ENCODE results near the gene PLCB2. TPM values are rescaled to one million over a fixed set of nuclear protein-coding genes. Genes with fewer than 3 reads are reported as not detected.
A peak's percentile ranks its signal among the peaks of the same experiment; 100 is the strongest.

Gene PLCB2
- total and polyA plus RNA-seq, 5 experiments from 2014 or later: 14.5 to 166 (median 23.0) TPM

DNA sequence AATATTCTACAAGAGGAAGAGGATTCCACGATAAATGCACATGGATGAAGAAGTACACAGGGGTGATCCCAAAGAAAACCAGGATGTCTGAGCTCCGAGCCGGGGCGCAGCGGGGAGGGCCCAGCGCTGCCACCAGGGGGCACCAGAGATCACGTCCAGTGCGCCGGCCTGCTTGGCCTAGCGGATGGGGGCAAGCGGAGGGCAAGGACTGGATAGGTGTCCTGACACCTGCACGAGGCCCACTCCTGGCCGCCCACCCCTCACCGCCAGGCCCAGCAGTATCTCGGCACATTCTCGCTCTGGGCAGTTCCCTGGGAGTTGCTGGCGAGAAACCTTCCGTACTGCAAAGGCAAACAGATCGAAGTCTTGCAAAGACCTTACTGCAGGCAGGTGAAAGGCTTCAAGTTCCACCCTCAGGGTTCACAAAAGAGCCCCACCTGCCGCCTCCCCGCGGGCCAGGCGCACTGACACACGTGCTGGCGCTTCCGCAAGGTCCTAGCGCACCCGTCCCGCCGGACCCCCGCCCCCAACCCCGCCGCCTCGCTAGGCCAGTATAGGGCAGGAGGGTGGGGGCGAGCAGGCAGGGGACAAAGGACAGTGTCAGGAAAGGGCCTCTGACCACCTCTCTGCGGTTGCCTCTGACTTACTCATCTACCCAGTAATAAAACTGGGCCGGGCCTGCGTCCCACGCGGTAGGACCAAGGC is 28.1 kb downstream of the PLCB2 start:
- Mint-ChIP-seq H3K27ac (no peak overlapping the region), H3K4me1 (peaks cover 0 to 29% (median 9%) of the 10 kb centered on the region in 4 donors), H3K27me3 (peaks cover 5 to 50% (median 16%) of the 10 kb centered on the region in 5 donors), H3K36me3 (no peaks in the 10 kb centered on the region), H3K4me3 (peak overlapping the region in 2 of 10 donors; percentile 38 to 42), H3K9me3 (no peaks in the 10 kb centered on the region)
- ATAC-seq: peak in 1 of 2 donors; percentile 34
- POLR2A ChIA-PET: interaction anchor here (0.6 to 2.5 kb wide), 4 partner anchors 30 to 345 kb away, joined by 3 to 45 read pairs (median 4); partner anchors contain the start of gene PLCB2
- peak; percentile 29 to 79 (median 66) for DNase-seq

DNA sequence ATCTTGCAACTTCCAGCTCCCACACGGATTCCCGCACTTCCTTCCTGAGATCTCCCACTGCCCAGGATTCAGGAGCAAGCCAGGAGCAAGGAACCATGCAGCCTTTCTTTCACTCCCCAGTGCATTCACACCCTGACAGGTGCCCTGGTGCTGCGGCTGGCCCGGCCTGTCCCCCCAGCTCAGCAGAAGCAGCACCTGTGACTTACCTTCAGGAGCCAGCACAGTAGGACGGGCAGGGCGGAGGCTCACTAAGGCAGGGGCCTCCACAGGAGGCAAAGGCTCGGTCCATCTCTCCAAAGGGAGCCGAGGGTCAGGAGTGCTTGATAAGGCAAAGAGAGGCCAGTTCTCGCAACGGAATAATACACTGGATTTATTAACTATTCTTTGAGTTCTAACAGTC is 29.7 kb downstream of the PLCB2 start:
- ATAC-seq (no peak), DNase-seq (no peak)
- no peaks in the 10 kb centered on the region for H3K36me3 Mint-ChIP-seq
- H3K27me3 Mint-ChIP-seq: peaks cover 5 to 50% (median 16%) of the 10 kb centered on the region in 5 donors
- no peaks in the 10 kb centered on the region for H3K9me3 Mint-ChIP-seq
- no peak overlapping the region for H3K4me3 Mint-ChIP-seq
- H3K27ac Mint-ChIP-seq: no peak overlapping the region
- H3K4me1 Mint-ChIP-seq: peaks cover 0 to 26% (median 7%) of the 10 kb centered on the region in 4 donors
- POLR2A ChIA-PET: interaction anchor here (1.2 kb wide), 2 partner anchors 31 to 60 kb away, joined by 4 to 5 read pairs; no protein-coding TSS in a partner anchor

DNA sequence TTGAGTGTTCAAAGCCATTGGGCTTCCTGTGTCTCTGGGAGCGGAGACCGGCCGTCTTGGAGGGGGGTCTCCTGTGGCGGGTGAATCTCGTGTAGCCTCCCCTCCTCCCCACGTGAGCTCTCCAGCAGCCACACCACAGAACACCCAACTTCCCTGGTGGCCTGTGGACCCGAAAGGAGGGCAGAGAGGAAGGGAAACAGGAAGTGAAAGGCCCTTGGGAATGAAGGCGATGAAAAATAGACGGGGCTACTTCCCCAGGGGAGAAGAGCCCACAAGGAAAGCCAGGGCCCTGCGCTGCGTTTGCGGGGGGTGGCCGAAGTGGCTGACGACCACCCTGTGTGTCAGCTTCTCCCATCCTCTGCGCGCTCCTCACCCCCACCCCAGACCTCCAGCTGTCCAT is 30.3 kb downstream of the PLCB2 start:
- no peak overlapping the region for H3K4me3 Mint-ChIP-seq
- DNase-seq (no peak), ATAC-seq (no peak)
- H3K9me3 Mint-ChIP-seq: no peaks in the 10 kb centered on the region
- POLR2A ChIA-PET: interaction anchor here (1.2 kb wide), 2 partner anchors 31 to 60 kb away, joined by 4 to 5 read pairs; no protein-coding TSS in a partner anchor
- peak overlapping the region in 2 of 10 donors; percentile 5 to 57 for H3K27ac Mint-ChIP-seq
- H3K36me3 Mint-ChIP-seq: no peaks in the 10 kb centered on the region
- peaks cover 0 to 26% (median 7%) of the 10 kb centered on the region in 4 donors for H3K4me1 Mint-ChIP-seq
- H3K27me3 Mint-ChIP-seq: peaks cover 5 to 50% (median 16%) of the 10 kb centered on the region in 5 donors

DNA sequence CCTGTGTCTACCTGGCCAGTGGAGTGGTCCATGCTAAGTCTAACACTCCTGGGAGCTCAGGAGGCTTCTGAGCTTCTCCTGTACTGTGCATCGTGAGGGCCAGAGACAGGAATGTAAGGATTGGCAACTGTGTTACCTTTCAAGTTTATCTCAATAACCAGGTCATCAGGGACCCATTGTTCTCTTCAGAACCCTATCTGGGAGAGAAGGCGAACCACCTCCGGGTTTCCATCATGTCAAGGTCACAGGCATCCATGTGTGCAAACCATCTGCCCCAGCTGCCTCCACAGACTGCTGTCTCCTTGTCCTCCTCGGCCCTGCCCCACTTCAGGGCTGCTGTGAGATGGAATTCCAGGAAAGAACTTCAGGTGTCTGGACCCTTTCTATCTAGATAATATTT is 30.8 kb downstream of the PLCB2 start:
- POLR2A ChIA-PET: interaction anchor here (1.2 kb wide), 1 partner anchor 32 kb away, joined by 5 read pairs; no protein-coding TSS in a partner anchor
- Mint-ChIP-seq H3K4me1 (peaks cover 0 to 26% (median 7%) of the 10 kb centered on the region in 4 donors), H3K9me3 (no peaks in the 10 kb centered on the region), H3K27ac (peak overlapping the region in 2 of 10 donors; percentile 40 to 57), H3K27me3 (peaks cover 5 to 50% (median 16%) of the 10 kb centered on the region in 5 donors), H3K4me3 (no peak overlapping the region), H3K36me3 (no peaks in the 10 kb centered on the region)
- ATAC-seq (no peak), DNase-seq (no peak)

DNA sequence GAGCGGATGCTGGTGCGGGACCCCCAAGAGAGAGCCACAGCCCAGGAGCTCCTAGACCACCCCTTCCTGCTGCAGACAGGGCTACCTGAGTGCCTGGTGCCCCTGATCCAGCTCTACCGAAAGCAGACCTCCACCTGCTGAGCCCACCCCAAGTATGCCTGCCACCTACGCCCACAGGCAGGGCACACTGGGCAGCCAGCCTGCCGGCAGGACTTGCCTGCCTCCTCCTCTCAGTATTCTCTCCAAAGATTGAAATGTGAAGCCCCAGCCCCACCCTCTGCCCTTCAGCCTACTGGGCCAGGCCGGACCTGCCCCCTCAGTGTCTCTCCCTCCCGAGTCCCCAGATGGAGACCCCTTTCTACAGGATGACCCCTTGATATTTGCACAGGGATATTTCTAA is 31.8 kb downstream of the PLCB2 start:
- Mint-ChIP-seq H3K27ac (no peak overlapping the region), H3K4me1 (peaks cover 0 to 23% (median 7%) of the 10 kb centered on the region in 4 donors), H3K4me3 (no peak overlapping the region), H3K36me3 (no peaks in the 10 kb centered on the region), H3K9me3 (no peaks in the 10 kb centered on the region), H3K27me3 (peaks cover 5 to 45% (median 16%) of the 10 kb centered on the region in 5 donors)
- DNase-seq: no peak
- ATAC-seq: no peak
- POLR2A ChIA-PET: no interaction called here

DNA sequence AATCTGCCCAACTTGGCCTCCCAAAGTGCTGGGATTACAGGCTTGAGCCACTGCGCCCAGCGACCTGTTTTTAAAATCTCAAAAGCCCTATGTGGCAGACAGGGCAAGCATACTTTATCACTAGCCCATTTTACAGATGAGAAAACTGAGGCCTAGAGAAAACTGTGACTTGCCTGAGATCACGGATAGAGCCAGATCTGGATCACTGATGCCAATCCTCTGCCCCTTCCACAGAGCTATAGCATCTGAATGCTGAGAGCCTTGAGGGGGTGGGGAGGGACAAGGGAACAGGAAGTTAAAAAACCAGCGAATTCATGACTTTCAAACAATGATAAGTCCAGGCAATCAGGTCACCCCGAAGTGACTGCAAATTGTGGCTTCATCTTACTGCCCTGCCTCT is 32.2 kb downstream of the PLCB2 start:
- Mint-ChIP-seq H3K9me3 (no peaks in the 10 kb centered on the region), H3K27ac (no peak overlapping the region), H3K4me1 (peaks cover 0 to 21% (median 7%) of the 10 kb centered on the region in 4 donors), H3K4me3 (no peak overlapping the region), H3K36me3 (no peaks in the 10 kb centered on the region), H3K27me3 (peaks cover 5 to 41% (median 15%) of the 10 kb centered on the region in 5 donors)
- no peak for DNase-seq
- ATAC-seq: no peak
- POLR2A ChIA-PET: interaction anchor here (2.7 kb wide), 1 partner anchor 228 kb away, joined by 9 read pairs; no protein-coding TSS in a partner anchor

DNA sequence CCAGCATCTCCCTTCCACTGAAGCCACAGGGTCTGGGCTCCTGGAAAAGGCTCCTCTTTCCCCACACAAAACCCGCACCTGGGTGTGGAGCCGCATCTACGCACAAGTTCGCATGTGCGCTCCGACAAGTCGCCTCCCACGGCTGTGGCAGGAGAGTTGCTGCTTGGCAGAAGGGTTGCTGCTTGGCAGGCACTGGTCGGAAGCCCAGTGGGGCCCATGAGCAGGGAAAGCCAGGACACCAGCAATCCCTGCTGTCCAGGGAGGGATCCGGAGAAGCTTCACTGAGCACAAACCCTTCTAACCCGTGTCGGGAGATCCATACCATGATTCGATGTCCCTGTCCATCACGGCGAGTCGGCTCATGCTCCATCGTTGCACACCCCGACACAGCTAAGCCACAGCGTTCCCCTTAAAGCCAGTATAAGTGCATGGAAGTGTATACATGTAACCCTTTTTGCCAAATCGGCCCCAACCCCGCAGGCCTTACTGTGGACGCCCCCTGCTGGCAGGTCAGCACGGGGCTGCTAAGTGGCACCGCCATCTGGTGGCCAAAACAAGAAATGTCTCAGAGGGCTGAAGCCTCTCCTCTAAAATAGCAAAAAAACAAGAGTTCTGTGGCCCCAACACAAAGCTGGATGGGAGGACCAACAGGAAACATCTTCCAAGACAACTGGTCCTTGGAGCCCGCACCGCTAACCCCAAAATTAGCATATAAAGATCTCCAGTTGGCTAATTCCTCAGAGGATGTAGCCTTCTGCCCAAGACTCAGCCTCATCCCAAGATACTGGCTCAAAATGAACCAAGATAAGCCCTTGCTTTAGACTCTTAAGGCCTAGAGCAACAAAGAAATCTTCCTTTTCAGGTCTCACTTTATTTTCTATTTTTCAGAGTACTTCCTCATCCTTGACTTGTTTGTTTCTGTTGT is 33.1 kb downstream of the PLCB2 start:
- H3K4me1 Mint-ChIP-seq: peaks cover 0 to 18% (median 8%) of the 10 kb centered on the region in 4 donors
- DNase-seq (peak; percentile 72 to 91 (median 87)), ATAC-seq (peak; percentile 87)
- H3K4me3 Mint-ChIP-seq: peak overlapping the region in 2 of 10 donors; percentile 23 to 33
- peak overlapping the region in 4 of 10 donors; percentile 45 to 77 (median 62) for H3K27ac Mint-ChIP-seq
- H3K9me3 Mint-ChIP-seq: no peaks in the 10 kb centered on the region
- H3K27me3 Mint-ChIP-seq: peaks cover 4 to 36% (median 13%) of the 10 kb centered on the region in 5 donors
- POLR2A ChIA-PET: interaction anchor here (0.6 to 2.7 kb wide), 4 partner anchors 10 to 492 kb away, joined by 3 to 9 read pairs (median 4); partner anchors contain the start of genes FSIP1 and PLCB2
- no peaks in the 10 kb centered on the region for H3K36me3 Mint-ChIP-seq

DNA sequence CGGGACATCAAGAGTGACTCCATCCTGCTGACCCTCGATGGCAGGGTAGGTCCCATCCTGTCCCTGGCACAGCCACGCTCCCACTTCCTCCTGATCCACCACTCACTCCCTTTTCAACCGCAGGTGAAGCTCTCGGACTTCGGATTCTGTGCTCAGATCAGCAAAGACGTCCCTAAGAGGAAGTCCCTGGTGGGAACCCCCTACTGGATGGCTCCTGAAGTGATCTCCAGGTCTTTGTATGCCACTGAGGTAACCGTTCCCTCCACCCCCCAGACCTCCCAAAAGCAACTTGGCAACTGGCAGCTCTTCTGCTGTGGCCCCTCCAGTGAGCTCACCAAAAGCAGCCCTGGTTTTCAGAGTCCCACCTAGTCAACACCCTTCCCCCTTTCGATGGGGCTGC is 34.3 kb downstream of the PLCB2 start:
- Mint-ChIP-seq H3K27ac (peak overlapping the region in 4 of 10 donors; percentile 15 to 67 (median 34)), H3K4me1 (peaks cover 0 to 11% (median 4%) of the 10 kb centered on the region in 4 donors), H3K36me3 (no peaks in the 10 kb centered on the region), H3K9me3 (no peaks in the 10 kb centered on the region), H3K27me3 (peaks cover 2 to 24% (median 8%) of the 10 kb centered on the region in 5 donors), H3K4me3 (no peak overlapping the region)
- ATAC-seq (no peak), DNase-seq (no peak)
- POLR2A ChIA-PET: interaction anchor here (1.0 to 2.7 kb wide), 3 partner anchors 9 to 225 kb away, joined by 3 to 9 read pairs (median 4); partner anchors contain the start of gene PLCB2

DNA sequence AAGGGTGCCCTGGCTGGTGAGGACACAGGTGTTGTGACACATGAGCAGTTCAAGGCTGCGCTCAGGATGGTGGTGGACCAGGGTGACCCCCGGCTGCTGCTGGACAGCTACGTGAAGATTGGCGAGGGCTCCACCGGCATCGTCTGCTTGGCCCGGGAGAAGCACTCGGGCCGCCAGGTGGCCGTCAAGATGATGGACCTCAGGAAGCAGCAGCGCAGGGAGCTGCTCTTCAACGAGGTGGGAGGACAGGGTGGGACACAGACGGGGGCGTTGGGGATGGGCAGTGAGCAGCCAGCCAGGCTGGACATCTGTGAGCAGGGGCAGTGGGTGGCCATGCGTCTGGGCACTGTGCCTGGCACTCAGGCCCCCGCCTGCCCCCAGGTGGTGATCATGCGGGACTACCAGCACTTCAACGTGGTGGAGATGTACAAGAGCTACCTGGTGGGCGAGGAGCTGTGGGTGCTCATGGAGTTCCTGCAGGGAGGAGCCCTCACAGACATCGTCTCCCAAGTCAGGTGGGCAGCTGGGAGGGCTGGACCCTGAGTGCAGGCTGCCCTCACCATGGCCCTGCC is 35.2 kb downstream of the PLCB2 start:
- H3K27ac Mint-ChIP-seq: no peak overlapping the region
- peaks cover 0 to 16% (median 3%) of the 10 kb centered on the region in 5 donors for H3K27me3 Mint-ChIP-seq
- DNase-seq (no peak), ATAC-seq (no peak)
- H3K4me3 Mint-ChIP-seq: no peak overlapping the region
- POLR2A ChIA-PET: interaction anchor here (1.5 kb wide), 1 partner anchor 8 kb away, joined by 3 read pairs; no protein-coding TSS in a partner anchor
- H3K36me3 Mint-ChIP-seq: no peaks in the 10 kb centered on the region
- H3K4me1 Mint-ChIP-seq: peaks cover 0 to 8% (median 4%) of the 10 kb centered on the region in 4 donors
- H3K9me3 Mint-ChIP-seq: no peaks in the 10 kb centered on the region

DNA sequence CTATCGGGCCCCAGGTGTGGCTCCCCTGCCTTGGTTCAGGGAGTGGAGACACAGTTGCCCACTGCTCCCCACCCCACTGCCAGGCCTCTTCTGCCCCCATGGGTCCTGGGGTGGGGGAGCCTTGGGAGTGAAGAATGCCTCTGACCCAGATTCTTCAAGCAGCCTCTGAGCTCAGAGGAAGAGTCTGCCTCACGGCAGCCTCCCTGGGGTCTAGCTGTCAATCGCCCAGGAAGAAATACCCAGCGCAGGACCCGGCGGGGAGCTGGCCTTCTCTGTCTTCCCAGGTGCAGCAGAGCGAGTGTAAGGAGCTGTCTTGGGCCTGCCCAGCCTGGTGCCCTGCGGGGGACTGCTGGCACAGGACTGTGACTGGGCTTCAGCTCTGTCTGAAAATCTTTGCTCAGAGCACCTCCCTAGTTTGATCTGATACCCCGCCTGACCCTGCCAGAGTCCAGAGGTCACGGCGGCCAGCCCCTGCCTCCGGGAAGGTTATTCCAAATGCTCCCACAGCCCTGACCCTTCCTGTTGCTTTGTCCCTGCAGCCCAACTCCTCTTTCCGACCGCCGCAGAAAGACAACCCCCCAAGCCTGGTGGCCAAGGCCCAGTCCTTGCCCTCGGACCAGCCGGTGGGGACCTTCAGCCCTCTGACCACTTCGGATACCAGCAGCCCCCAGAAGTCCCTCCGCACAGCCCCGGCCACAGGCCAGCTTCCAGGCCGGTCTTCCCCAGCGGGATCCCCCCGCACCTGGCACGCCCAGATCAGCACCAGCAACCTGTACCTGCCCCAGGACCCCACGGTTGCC is 35.9 kb downstream of the PLCB2 start:
- peak overlapping the region in 1 of 10 donors; percentile 39 for H3K4me3 Mint-ChIP-seq
- peaks cover 0 to 11% (median 0%) of the 10 kb centered on the region in 5 donors for H3K27me3 Mint-ChIP-seq
- ATAC-seq (no peak), DNase-seq (no peak)
- H3K9me3 Mint-ChIP-seq: no peaks in the 10 kb centered on the region
- peak overlapping the region in 2 of 10 donors; percentile 27 to 34 for H3K27ac Mint-ChIP-seq
- H3K36me3 Mint-ChIP-seq: no peaks in the 10 kb centered on the region
- POLR2A ChIA-PET: no interaction called here
- H3K4me1 Mint-ChIP-seq: peaks cover 0 to 4% (median 3%) of the 10 kb centered on the region in 4 donors

DNA sequence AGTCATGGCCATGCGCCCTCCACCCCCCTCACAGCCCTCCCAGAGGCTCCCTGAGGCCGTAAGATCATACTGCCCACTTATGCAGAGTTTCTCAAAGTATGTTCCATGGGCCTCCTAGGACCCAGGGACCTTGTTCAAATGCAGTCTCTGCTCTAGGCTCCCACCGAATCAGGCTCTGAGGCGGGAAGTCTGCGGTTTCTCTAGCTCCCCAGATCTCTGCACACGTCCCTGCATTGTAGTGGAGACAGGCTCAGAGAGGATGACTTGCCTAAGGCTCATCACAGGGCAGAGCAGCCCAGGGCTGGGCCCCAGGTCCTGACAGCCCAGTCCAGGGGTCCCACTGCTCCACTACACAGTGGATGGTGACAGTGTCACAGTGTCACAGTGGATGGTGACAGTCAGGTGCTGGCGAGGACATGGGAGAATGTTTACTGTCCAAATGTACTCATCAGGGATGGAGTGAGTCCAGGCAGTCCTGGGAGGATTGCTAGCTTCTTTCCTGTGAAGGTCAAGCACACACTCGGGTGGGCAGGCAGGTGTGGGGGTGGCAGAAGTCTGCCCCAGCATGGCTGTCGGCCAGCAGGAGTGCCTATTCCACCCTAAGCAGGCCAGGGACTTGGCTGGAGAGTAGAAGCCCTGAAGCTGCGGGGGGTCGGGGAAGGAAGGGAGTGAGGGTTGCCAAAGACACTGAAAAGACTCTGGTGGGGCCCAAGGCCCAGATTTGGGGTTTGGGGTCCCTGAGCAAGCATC is 37.3 kb downstream of the PLCB2 start:
- Mint-ChIP-seq H3K27ac (peak overlapping the region in 2 of 10 donors; percentile 63 to 97), H3K4me3 (peak overlapping the region in 1 of 10 donors; percentile 82), H3K27me3 (peaks cover 0 to 1% (median 0%) of the 10 kb centered on the region in 5 donors), H3K36me3 (no peaks in the 10 kb centered on the region), H3K9me3 (no peaks in the 10 kb centered on the region), H3K4me1 (peaks cover 0 to 4% (median 2%) of the 10 kb centered on the region in 4 donors)
- POLR2A ChIA-PET: no interaction called here
- ATAC-seq (no peak), DNase-seq (no peak)

Measured in naive thymus-derived CD8-positive, alpha-beta T cell (primary cell).